Limb (tissue), 2 donors: ENCODE measurements around the gene AP1S1.

ENCODE experiments used
- DNase-seq, 2 donors: peaks; one replicate each; pipeline ENCODE4 v3.0.0-alpha.2; 2016; ENCODE audit errors: extremely low spot score in 2 of 2

The AP1S1 gene

DNA sequence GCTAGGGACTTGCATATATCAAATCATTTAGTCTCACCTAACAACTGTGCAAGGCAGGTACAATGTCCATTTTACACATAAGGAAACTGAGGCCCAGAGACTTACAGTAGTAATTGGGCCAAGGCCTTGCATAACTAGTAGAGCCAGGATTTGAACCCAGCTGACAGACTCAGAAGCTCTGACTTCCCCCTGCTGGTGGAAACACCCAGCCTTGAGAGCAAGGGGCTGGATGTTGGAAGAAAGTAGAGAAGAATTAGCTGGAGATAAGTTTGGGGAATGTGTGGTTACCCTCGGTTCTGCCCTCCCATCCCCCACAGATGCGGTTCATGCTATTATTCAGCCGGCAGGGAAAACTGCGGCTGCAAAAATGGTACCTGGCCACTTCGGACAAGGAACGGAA, 2.0 kb downstream of the AP1S1 start:
- no peak for DNase-seq

DNA sequence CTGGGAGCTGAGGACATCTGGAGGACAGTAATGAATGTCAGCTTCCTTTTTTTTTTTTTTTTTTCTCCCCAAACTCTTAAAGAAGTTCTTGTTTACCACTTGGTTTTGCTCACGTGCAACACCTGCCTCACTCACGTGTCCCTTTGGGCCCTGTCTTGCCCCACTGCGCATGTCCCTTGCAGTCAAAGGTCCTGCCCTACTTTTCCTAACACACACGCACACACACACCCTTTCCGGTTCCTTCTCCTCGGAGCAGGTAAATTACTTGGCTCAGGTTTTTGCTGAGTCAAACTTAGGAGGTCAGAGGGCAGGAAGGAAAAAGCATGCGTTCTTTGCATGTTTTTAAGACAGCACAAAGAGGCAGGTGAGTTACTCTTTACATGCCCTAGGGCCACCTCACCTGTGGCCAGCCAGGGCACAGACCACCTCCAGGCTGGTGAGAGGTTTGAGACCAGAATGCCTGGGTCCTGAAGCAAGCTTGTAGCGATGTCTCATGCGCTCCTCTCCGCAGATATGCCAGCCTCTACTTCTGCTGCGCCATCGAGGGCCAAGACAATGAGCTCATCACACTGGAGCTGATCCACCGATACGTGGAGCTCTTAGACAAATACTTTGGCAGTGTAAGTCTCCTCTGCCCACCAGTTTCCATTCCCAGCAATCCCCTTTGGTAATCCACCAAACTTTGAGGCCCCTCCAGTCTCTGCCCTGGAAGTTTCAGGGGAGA, 2.8 kb downstream of the AP1S1 start:
- no peak for DNase-seq

DNA sequence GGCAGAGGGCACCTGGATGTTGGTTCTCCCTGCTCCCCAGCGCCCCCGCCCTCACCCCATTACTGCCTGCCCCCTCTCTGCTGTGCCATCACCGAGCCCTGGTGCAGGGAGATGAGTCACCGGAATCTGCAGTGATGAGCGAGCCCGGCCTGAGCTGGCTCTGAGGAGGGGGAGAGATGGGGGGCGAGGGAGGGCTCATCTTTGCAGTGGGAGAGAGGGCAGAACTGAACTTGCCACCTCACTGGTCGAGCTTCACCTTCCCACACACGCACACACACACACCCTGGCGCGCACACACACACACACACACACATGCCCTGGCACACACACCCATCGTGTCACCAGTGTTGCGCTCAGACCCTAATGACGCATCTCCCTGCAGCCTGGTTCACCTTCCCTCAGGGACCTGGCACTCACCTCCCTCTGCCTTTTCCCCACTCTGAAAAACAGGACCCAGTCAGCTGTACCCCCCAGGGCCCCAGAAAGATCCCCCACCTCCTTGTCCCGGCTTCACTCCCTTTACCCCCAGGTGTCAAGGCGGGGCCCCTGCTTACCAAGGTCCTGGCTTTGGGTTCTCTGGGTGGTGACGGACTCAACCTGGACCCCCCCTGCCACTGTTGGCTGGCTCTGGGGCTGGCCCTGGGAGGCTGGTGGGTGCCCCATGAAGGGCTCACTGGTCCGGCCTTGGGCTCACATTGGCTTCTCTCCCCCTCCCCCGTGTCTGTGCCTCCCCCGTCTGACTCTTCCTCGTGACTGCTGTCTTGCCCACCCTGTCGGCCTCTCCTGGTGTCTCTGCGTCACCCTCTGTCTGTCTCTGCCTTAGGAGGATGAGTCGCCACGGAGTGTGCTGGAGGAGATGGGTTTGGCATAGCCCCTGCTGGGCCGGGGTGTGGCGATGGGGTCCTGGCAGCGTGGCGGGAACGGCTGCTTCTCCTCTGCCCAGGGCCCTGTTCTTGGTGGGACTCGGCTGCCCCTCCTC, 5.7 kb downstream of the AP1S1 start:
- DNase-seq, result no peak

GRCh38 chr7:101160910-101161309, 6.6 kb downstream of the AP1S1 start:
- no peak for DNase-seq

DNA sequence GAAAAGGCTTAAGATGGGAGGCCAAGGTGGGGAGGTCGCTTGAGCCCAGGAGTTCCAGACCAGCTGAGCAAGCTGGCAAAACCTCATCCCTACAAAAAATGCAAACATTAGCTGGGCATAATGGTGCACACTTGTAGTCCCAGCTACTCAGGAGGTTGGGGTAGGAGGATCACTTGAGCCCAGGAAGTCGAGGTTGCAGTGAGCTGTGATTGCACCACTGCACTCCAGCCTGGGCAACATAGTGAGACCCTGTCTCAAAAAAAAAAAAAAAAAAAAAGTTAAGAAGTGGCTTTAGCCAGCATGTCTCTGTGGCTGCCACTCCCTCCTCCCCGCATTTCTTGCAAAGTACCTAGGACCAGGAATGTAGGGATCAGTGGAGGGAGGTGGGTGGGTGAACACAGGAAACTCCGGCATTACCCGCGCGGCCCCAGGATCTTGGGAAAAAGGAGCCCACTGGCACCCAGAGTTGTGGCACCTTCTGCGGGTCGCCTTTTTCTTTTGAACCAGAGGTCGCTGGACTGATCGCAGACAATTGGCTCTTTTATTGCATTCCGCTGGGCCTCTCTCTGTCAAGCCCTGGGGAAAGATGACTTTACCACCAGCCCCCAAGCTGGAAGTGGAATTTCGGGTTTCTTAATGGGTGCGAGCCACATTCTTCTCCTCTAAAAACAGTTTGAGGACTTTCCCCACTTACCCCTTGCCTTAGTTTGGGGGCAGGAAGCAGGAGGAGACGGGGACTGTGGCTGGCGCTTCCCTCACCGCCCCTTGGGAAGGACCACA, 7.6 kb downstream of the AP1S1 start:
- DNase-seq, result no peak

GRCh38 chr7:101162551-101163278, 8.4 kb downstream of the AP1S1 start:
- peak in 1 of 2 donors; percentile 75 for DNase-seq

DNA sequence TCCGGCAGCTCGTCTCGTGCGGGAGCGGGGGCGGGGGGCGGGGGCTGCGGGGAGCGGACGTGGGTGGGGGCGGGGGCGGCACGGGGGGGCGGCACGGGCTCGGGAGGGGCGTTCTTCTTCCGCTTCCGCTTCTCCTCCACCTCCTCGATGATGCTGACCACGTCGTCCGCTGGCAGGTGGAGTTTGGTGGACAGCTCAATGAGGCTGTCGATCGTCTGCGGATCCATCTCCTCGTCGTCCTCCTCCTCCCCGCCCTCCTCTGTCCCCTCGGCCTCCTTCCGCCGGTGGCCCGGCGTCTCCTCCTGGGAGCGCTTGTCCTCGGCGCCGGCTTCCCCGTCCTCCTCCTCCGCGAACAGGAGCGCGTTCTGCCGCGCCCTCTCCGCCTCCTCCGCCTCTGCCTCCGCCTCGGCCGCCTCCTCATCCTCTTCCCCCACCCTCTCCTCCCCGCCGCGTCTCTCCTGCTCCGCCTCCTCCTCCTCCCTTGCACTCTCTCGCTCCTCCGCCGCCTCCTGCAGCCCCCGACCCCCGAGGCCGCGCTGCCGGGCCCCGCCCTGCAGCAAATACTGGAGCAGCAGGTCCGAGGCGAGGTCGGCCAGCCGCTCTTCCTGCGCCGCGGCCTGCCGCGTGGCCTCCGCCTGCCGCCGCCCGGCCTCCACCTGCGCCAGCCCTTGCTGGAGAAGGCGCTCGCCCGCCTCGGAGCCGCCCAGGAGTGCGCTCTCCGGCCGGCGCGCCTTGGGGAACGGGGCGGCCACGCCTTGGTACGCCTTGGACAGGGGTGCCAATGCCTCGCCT, 9.2 kb downstream of the AP1S1 start:
- DNase-seq, result peak in 1 of 2 donors; percentile 60

GRCh38 chr7:101164071-101164840, 10.0 kb downstream of the AP1S1 start:
- peak in 1 of 2 donors; percentile 71 for DNase-seq

DNA sequence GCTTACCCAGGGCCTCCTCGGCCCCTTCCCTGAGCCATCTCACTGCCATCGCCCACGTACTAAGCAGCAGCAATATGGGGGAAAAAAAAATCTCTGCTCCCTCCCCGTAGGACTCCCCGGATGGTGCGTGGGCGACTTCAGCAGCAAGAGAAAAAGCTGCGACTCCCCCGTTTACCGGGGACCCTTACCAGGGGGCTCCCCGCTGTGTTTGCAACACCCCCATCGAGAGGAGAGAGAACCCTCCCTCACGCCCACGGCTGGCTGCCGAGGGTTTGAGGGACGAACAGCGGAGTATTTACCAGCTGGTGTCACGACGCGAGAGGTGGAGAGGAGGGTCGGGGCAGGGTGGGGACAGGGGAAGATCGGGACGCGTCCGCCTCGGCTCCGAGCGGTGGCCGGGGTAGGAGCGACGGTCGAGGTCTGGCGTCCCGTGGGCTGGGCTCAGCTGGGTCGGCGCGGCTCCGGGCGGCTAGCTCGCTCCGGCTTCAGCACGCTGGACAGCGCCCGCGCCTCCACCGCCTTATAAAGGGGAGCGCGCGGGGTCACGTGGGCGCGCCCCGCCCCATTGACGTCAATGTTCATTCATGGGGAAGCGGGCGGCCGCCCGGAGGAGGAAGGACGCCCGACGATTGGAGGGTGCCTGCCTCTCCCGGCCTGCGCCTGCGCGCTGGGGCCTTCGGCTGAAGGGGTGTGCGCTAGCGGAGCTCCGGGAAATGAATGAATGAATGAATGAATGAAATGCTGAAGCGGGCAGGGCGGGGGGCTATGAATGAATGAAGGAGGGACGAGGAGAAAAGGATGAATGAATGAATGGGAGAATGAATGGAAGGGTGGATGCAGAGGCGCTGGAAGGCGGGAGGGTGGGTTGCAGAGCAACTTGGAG, 11.0 kb downstream of the AP1S1 start, which contains the start of gene VGF:
Gene VGF (minus strand): TSS at position 495 of the 883 bp plus-strand sequence. CDS start 726 bp downstream, outside the sequence.
- DNase-seq, result peak; percentile 93 to 95

DNA sequence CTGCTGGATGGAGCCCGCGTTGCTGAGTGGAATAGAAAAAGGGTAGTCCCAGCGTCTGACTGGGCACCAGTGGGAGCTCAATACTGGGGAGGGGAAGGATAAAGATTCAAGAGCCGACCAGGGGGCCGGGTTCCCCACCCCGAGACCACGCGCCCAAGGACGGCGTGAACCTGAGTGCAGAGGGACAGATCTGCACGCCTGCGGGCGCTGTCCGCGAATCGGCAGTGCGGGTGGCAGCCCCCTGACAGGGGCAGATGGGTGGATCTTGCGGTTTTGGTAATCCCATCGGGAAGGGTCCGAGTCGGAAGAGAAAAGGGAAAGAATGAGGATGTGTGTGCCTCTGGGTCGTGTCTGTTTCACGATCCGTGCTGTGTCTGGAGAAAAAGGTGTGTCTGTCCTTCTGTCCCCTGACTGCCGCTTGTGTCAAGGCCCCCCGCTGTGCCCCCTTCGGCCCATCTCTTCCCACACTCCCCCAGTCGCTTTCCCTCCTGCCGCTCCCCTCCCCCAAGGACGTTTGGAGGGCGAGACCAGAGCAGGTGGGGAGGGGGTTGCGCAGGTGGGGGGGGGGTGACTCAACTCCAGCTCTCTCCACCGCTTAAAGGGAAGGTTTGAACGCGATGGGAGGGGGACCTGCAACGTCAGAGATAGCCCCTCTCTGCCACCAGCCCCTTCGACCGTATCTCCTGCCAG, 11.8 kb downstream of the AP1S1 start:
- peak in 1 of 2 donors; percentile 43 for DNase-seq

DNA sequence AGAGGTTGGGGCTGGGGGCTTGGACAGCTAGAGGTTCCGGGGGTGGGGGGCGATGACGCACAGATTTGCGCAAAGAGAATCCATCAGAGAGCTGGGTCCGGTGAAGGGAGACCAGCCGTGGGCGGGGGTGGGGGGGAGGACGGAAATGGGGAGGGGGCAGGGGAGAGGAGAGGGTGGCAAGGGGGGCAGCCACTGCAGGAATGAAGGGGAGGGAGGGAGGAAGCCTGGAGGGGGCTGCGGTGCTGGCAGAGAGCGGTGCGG, 12.3 kb downstream of the AP1S1 start:
- DNase-seq, result peak in 1 of 2 donors; percentile 38

GRCh38 chr7:101166909-101167644, 12.8 kb downstream of the AP1S1 start:
- peak in 1 of 2 donors; percentile 37 for DNase-seq

GRCh38 chr7:101167645-101168411, 13.6 kb downstream of the AP1S1 start:
- no peak for DNase-seq

DNA sequence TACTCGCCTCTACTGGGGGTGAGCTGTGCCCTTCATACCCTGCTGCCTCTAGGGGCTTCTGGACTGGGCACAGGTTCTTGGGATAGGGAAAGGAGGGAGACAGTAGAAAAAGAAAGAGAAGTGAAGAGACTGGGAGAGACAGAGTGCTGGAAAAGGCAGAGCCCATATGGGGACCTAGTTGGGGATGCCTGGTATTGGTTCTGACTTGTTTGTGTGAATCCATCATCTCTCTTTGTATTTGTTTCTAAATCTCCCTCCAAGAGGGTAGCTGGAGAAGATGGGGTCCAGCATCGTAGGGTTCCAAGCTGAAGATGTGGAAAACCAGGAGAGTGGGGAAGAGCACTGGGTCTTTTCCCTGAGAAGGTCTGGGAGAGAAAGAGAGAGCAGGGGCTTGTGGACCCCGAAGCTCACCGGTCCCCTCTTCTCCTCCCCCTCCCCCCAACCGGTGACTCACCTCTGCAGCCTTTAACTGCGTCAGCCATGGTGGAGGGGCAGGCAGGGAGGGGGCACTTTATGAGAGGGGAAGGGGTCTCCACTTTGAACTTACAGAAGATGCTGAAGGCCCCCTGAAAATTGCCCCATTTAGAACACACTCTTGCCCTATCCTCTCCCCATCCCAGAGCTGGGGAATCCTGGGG, 14.3 kb downstream of the AP1S1 start:
- DNase-seq, result no peak

GRCh38 chr7:101169110-101169837, 15.0 kb downstream of the AP1S1 start:
- no peak for DNase-seq
